Esophagus (tissue), 2 donors: ENCODE measurements around the gene CSNK1G2. TPM values are rescaled to one million over a fixed set of nuclear protein-coding genes. Genes with fewer than 3 reads are reported as not detected.

Source experiments
- H3K27ac ChIP-seq, 2 donors: one replicate each; pipeline ENCODE4 v1.5.1; 2013; ENCODE audit warnings: low read depth in 2 of 2, mild to moderate bottlenecking in 2 of 2, inconsistent platforms in 1 of 2, low read length in 1 of 2, moderate library complexity in 1 of 2
- H3K27me3 ChIP-seq, 2 donors: one replicate each; pipeline ENCODE4 v1.6.1; 2013; ENCODE audit warnings: low read length in 2 of 2, control low read depth in 1 of 2, mild to moderate bottlenecking in 1 of 2; ENCODE audit not compliant: insufficient read depth in 2 of 2, control insufficient read depth in 1 of 2
- H3K36me3 ChIP-seq, 2 donors: one replicate each; pipeline ENCODE4 v1.6.1; 2013; ENCODE audit warnings: low read length in 1 of 2; ENCODE audit not compliant: control insufficient read depth in 2 of 2, insufficient read depth in 2 of 2
- H3K4me1 ChIP-seq, 2 donors: one replicate each; pipeline ENCODE4 v1.6.1; 2013; ENCODE audit warnings: low read length in 1 of 2; ENCODE audit not compliant: control insufficient read depth in 2 of 2, insufficient read depth in 2 of 2
- H3K4me3 ChIP-seq, 2 donors: one replicate each; pipeline ENCODE4 v1.5.1; 2013; ENCODE audit warnings: low read length in 2 of 2, mild to moderate bottlenecking in 2 of 2, low read depth in 1 of 2, moderate library complexity in 1 of 2
- H3K9me3 ChIP-seq, 2 donors: one replicate each; pipeline ENCODE4 v1.6.1; 2013; ENCODE audit warnings: mild to moderate bottlenecking in 2 of 2, low read depth in 1 of 2, low read length in 1 of 2, moderate library complexity in 1 of 2; ENCODE audit not compliant: control insufficient read depth in 2 of 2, insufficient read depth in 1 of 2
- WGBS, 2 donors: extraction: QIAGEN DNeasy Blood & Tissue Kit; methylation state at CpG; one replicate each; pipeline ENCODE4 v1.1.7; 2013; 5-methylcytosine and 5-hydroxymethylcytosine counted together
- polyA plus RNA-seq, 2 donors: library from polyadenylated mRNA; stranded (reverse); fragments of 200-250 nt; gene quantifications; one replicate each; pipeline ENCODE4 v1.2.3, GENCODE V29; 2013
- donor health status: healthy with polysubstance abuse.
- donor health status: Bipolar disorder and iron deficiency.

CSNK1G2 gene
- polyA plus RNA-seq, 2 donors = 59.9 to 63.7 TPM

GRCh38 chr19:1942078-1942933 is 1.3 kb downstream of the CSNK1G2 start:
- peaks cover 0 to 2% of the 10 kb centered on the region in 2 donors for H3K36me3 ChIP-seq
- no peaks in the 10 kb centered on the region for H3K27me3 ChIP-seq
- peaks cover 15 to 33% of the 10 kb centered on the region in 2 donors for H3K4me1 ChIP-seq
- 1% methylated on average over 39 to 40 of the region's 40 CpGs for WGBS, 2 donors
- H3K9me3 ChIP-seq = no peaks in the 10 kb centered on the region
- peak overlapping the region; percentile 98 to 100 for H3K27ac ChIP-seq
- H3K4me3 ChIP-seq = peak overlapping the region; percentile 80 to 88

DNA sequence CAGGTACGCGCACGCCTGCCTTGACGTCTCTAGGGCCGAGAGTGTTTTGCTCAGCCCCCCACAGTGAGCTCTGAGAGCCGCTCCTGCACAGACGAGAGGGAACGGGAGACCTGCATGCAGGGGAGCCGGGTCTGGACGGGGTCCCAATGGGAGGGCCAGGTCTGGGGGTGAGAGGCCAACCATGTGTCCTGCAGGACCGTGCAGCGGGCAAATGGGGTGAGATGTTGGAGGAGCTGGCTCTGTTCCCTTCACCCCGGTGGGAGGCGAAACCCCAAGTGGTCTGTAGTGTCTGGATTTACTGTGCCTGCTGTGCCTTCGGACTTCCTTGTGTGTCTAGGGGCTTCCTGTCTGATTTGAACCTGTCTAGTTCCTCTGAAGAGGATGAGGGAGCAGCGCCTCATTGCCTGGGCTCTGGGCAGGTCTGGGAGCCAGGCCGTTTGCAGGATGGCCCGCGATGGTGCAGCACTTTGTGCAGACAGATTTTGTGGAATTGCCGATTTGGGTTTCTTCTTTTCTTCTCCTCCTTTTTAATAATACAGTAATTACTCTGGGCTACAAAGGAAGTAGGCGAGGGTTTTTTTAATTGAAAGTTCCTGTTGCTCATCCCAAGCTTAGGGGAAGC is 2.1 kb downstream of the CSNK1G2 start:
- Histone ChIP-seq H3K27ac (peak overlapping the region; percentile 98 to 100), H3K9me3 (no peaks in the 10 kb centered on the region), H3K36me3 (peaks cover 0 to 5% of the 10 kb centered on the region in 2 donors), H3K4me3 (peak overlapping the region; percentile 80 to 88), H3K27me3 (no peaks in the 10 kb centered on the region), H3K4me1 (peaks cover 21 to 38% of the 10 kb centered on the region in 2 donors)
- 22 to 24% methylated on average over 21 of the region's 21 CpGs for WGBS, 2 donors

GRCh38 chr19:1943661-1944087 is 2.7 kb downstream of the CSNK1G2 start:
- Histone ChIP-seq H3K4me1 (peaks cover 21 to 38% of the 10 kb centered on the region in 2 donors), H3K4me3 (no peak overlapping the region), H3K27ac (no peak overlapping the region), H3K36me3 (peaks cover 0 to 5% of the 10 kb centered on the region in 2 donors), H3K27me3 (no peaks in the 10 kb centered on the region), H3K9me3 (no peaks in the 10 kb centered on the region)
- WGBS, 2 donors = 85 to 86% methylated on average over 19 to 22 of the region's 22 CpGs

GRCh38 chr19:1944088-1944915 is 3.3 kb downstream of the CSNK1G2 start:
- no peak overlapping the region for H3K4me3 ChIP-seq
- peaks cover 21 to 38% of the 10 kb centered on the region in 2 donors for H3K4me1 ChIP-seq
- peaks cover 0 to 8% of the 10 kb centered on the region in 2 donors for H3K36me3 ChIP-seq
- H3K27me3 ChIP-seq = no peaks in the 10 kb centered on the region
- whole genome bisulfite sequencing, 2 donors = 77% methylated on average over 40 to 42 of the region's 42 CpGs
- no peak overlapping the region for H3K27ac ChIP-seq
- H3K9me3 ChIP-seq = no peaks in the 10 kb centered on the region

- Histone ChIP-seq H3K9me3 (no peaks in the 10 kb centered on the region), H3K27ac (no peak overlapping the region), H3K4me3 (no peak overlapping the region), H3K4me1 (peaks cover 21 to 35% of the 10 kb centered on the region in 2 donors), H3K27me3 (no peaks in the 10 kb centered on the region), H3K36me3 (peaks cover 0 to 13% of the 10 kb centered on the region in 2 donors)
- WGBS, 2 donors = 87 to 89% methylated on average over 28 to 30 of the region's 30 CpGs
Measured at GRCh38 chr19:1944916-1945561, 4.1 kb downstream of the CSNK1G2 start.

DNA sequence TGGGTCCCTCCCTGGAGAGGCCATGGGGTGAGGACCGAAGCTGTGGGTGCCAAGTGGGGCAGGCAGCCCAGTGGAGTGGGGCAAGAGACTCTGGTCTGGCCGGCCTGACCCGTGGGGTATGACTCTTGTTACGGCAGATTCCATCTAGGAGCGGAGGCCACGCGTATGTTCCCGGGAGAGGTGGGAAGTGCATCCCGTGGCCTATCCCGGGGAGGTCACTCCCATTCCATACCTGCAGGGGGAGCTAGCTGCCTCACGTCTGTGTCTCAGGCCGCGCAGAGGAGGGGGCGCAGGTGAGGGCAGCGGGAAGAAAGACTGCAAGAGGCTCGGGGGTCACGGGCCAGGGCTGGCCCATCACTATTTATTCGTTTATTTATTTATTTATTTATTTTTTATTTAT is 4.9 kb downstream of the CSNK1G2 start:
- WGBS, 2 donors = 81% methylated on average over 18 of the region's 18 CpGs
- H3K4me1 ChIP-seq = peaks cover 21 to 31% of the 10 kb centered on the region in 2 donors

GRCh38 chr19:1947651-1948209 is 6.8 kb downstream of the CSNK1G2 start:
- Histone ChIP-seq H3K27me3 (no peaks in the 10 kb centered on the region), H3K4me3 (no peak overlapping the region), H3K27ac (no peak overlapping the region), H3K36me3 (peaks cover 0 to 16% of the 10 kb centered on the region in 2 donors), H3K4me1 (peaks cover 20 to 29% of the 10 kb centered on the region in 2 donors), H3K9me3 (no peaks in the 10 kb centered on the region)
- WGBS, 2 donors = 71 to 79% methylated on average over 34 of the region's 34 CpGs

More for the DNA sequence above, 4.9 kb downstream of the CSNK1G2 start:
- H3K9me3 ChIP-seq = no peaks in the 10 kb centered on the region
- no peaks in the 10 kb centered on the region for H3K27me3 ChIP-seq
- no peak overlapping the region for H3K27ac ChIP-seq
- no peak overlapping the region for H3K4me3 ChIP-seq
- peaks cover 0 to 13% of the 10 kb centered on the region in 2 donors for H3K36me3 ChIP-seq

GRCh38 chr19:1949304-1950101 is 8.5 kb downstream of the CSNK1G2 start:
- Histone ChIP-seq H3K27ac (no peak overlapping the region), H3K9me3 (no peaks in the 10 kb centered on the region), H3K4me1 (peaks cover 9 to 14% of the 10 kb centered on the region in 2 donors), H3K27me3 (no peaks in the 10 kb centered on the region), H3K36me3 (peaks cover 0 to 22% of the 10 kb centered on the region in 2 donors), H3K4me3 (no peak overlapping the region)
- 93 to 94% methylated on average over 44 of the region's 44 CpGs for WGBS, 2 donors
